ENCODE data around the gene SORL1. TPM values are rescaled to one million over a fixed set of nuclear protein-coding genes. Genes with fewer than 3 reads are reported as not detected.
A peak's percentile ranks its signal among the peaks of the same experiment; 100 is the strongest.

SORL1 gene
- total RNA-seq, 4 donors from 2014 or later: 7.3 to 18.8 (median 12.3) TPM

GRCh38 chr11:121464352-121464946, 12.3 kb downstream of the SORL1 start:
- H3K36me3 ChIP-seq: no peaks in the 10 kb centered on the region
- H3K27ac ChIP-seq: no peak overlapping the region
- H3K4me1 ChIP-seq: peaks cover 0 to 13% (median 3%) of the 10 kb centered on the region in 4 donors
- no peak for DNase-seq (ENCODE audit: low spot score in 2 of 2)
- H3K27me3 ChIP-seq: peaks cover 0 to 5% of the 10 kb centered on the region in 2 donors
- no peak overlapping the region for H3K4me3 ChIP-seq
- TF ChIP-seq, protein P1, sequence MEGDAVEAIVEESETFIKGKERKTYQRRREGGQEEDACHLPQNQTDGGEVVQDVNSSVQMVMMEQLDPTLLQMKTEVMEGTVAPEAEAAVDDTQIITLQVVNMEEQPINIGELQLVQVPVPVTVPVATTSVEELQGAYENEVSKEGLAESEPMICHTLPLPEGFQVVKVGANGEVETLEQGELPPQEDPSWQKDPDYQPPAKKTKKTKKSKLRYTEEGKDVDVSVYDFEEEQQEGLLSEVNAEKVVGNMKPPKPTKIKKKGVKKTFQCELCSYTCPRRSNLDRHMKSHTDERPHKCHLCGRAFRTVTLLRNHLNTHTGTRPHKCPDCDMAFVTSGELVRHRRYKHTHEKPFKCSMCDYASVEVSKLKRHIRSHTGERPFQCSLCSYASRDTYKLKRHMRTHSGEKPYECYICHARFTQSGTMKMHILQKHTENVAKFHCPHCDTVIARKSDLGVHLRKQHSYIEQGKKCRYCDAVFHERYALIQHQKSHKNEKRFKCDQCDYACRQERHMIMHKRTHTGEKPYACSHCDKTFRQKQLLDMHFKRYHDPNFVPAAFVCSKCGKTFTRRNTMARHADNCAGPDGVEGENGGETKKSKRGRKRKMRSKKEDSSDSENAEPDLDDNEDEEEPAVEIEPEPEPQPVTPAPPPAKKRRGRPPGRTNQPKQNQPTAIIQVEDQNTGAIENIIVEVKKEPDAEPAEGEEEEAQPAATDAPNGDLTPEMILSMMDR (IDR thresholded peaks at IDR 0.05): no peak
- TF ChIP-seq POLR2A (IDR thresholded peaks at IDR 0.05) (no peak), EP300 (IDR thresholded peaks at IDR 0.05) (no peak)
- 66 to 78% methylated on average over 6 to 11 of the region's 11 CpGs for WGBS, 2 donors
- no peaks in the 10 kb centered on the region for H3K9me3 ChIP-seq

GRCh38 chr11:121465709-121466062, 13.6 kb downstream of the SORL1 start:
- Histone ChIP-seq H3K4me3 (no peak overlapping the region), H3K36me3 (no peaks in the 10 kb centered on the region), H3K9me3 (no peaks in the 10 kb centered on the region), H3K4me1 (peaks cover 0 to 13% (median 3%) of the 10 kb centered on the region in 4 donors), H3K27me3 (peaks cover 0 to 5% of the 10 kb centered on the region in 2 donors), H3K27ac (peak overlapping the region in 2 of 4 donors; percentile 28 to 47)
- DNase-seq (ENCODE audit: low spot score in 2 of 2): no peak
- WGBS, 2 donors: 66 to 70% methylated on average over 8 of the region's 8 CpGs
- TF ChIP-seq EP300 (IDR thresholded peaks at IDR 0.05) (no peak), POLR2A (IDR thresholded peaks at IDR 0.05) (no peak)
- TF ChIP-seq, protein P1 (IDR thresholded peaks at IDR 0.05): no peak

GRCh38 chr11:121466063-121466794, 14.1 kb downstream of the SORL1 start:
- Histone ChIP-seq H3K27ac (peak overlapping the region in 2 of 4 donors; percentile 28 to 47), H3K9me3 (no peaks in the 10 kb centered on the region), H3K36me3 (no peaks in the 10 kb centered on the region), H3K27me3 (peaks cover 0 to 5% of the 10 kb centered on the region in 2 donors), H3K4me1 (peaks cover 0 to 13% (median 3%) of the 10 kb centered on the region in 4 donors), H3K4me3 (no peak overlapping the region)
- DNase-seq (ENCODE audit: low spot score in 2 of 2): peak; percentile 43 to 58
- TF ChIP-seq, protein P1 (IDR thresholded peaks at IDR 0.05): no peak
- no peak for TF ChIP-seq EP300 (IDR thresholded peaks at IDR 0.05)
- WGBS, 2 donors: 32 to 41% methylated on average over 8 of the region's 8 CpGs

- H3K27me3 ChIP-seq: peaks cover 0 to 5% of the 10 kb centered on the region in 2 donors
Observed at GRCh38 chr11:121467471-121467870, 15.4 kb downstream of the SORL1 start.

More at GRCh38 chr11:121467471-121467870, 15.4 kb downstream of the SORL1 start:
- Histone ChIP-seq H3K9me3 (no peaks in the 10 kb centered on the region), H3K27ac (peak overlapping the region in 1 of 4 donors; percentile 47), H3K4me3 (no peak overlapping the region), H3K4me1 (peaks cover 0 to 13% (median 3%) of the 10 kb centered on the region in 4 donors), H3K36me3 (no peaks in the 10 kb centered on the region)
- no peak for DNase-seq (ENCODE audit: low spot score in 2 of 2)
- TF ChIP-seq EP300 (IDR thresholded peaks at IDR 0.05) (no peak), POLR2A (IDR thresholded peaks at IDR 0.05) (no peak)
- TF ChIP-seq, protein P1 (IDR thresholded peaks at IDR 0.05): no peak
- WGBS, 2 donors: 53 to 76% methylated on average over 2 of the region's 2 CpGs
